ENCODE data around the gene EXOC4.

The EXOC4 gene

DNA sequence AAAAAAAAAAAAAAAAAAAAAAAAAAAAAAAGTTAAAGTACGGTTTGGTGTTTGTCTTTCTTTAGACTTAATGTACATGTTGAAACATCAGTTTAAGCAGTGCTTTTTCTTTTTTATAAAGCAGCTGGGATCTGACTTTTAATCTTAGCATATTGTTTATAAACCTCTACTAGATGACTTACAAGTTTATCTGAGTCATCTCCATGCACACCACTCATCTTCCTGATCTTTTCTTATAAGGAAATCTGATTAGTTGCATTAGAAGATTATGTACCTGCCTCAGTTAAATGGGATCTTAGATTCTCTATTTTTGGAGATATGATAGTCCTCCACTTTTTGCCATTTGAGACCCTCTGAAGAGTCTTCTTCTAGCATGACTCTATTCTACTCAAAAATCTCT is 482.3 kb downstream of the EXOC4 start:
- Histone ChIP-seq H3K27me3 (ENCODE audit: insufficient read depth, low read length) (no peaks in the 10 kb centered on the region), H3K4me3 (ENCODE audit: low read depth, low read length) (no peak overlapping the region), H3K27ac (ENCODE audit: low read depth, low read length) (no peak overlapping the region), H3K36me3 (ENCODE audit: insufficient read depth, low read length) (no peaks in the 10 kb centered on the region), H3K79me2 (ENCODE audit: control insufficient read depth, insufficient read depth, low read length, unreplicated experiment) (no peaks in the 10 kb centered on the region), H2AFZ (ENCODE audit: low read length, unreplicated experiment) (no peak overlapping the region), H3K4me1 (ENCODE audit: control insufficient read depth, insufficient read depth, low read length, unreplicated experiment) (no peaks in the 10 kb centered on the region)

DNA sequence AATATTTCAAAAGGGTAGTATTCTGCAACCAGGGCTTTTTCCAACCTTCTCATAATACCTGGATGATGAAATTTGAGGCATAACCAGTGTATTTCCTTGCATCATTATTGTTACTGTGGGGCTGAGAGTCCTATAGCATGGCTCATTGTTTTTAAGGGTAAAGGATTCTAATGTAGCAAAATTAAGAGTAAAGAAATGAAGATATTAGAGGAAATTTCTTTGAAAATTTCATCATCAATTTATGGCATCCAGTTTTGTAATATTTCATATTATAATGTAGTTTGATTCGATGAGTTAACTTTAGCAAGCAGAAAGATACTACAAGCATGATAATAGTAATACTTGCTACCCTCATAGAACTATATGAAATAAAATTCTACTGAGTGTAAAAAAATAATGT is 486.9 kb downstream of the EXOC4 start:
- H2AFZ ChIP-seq (ENCODE audit: low read length, unreplicated experiment): no peak overlapping the region
- H3K79me2 ChIP-seq (ENCODE audit: control insufficient read depth, insufficient read depth, low read length, unreplicated experiment): no peaks in the 10 kb centered on the region
- no peak overlapping the region for H3K27ac ChIP-seq (ENCODE audit: low read depth, low read length)
- no peak overlapping the region for H3K4me3 ChIP-seq (ENCODE audit: low read depth, low read length)
- H3K27me3 ChIP-seq (ENCODE audit: insufficient read depth, low read length): no peaks in the 10 kb centered on the region
- no peaks in the 10 kb centered on the region for H3K36me3 ChIP-seq (ENCODE audit: insufficient read depth, low read length)
- H3K4me1 ChIP-seq (ENCODE audit: control insufficient read depth, insufficient read depth, low read length, unreplicated experiment): no peaks in the 10 kb centered on the region

- Histone ChIP-seq H3K4me1 (ENCODE audit: control insufficient read depth, insufficient read depth, low read length, unreplicated experiment) (no peaks in the 10 kb centered on the region), H2AFZ (ENCODE audit: low read length, unreplicated experiment) (no peak overlapping the region), H3K79me2 (ENCODE audit: control insufficient read depth, insufficient read depth, low read length, unreplicated experiment) (no peaks in the 10 kb centered on the region)
These were observed 488.2 kb downstream of the EXOC4 start for GRCh38 chr7:133741078-133741477.

GRCh38 chr7:133741703-133742102 is 488.8 kb downstream of the EXOC4 start:
- Histone ChIP-seq H3K36me3 (ENCODE audit: insufficient read depth, low read length) (no peaks in the 10 kb centered on the region), H3K27me3 (ENCODE audit: insufficient read depth, low read length) (no peaks in the 10 kb centered on the region), H3K27ac (ENCODE audit: low read depth, low read length) (no peak overlapping the region), H3K4me1 (ENCODE audit: control insufficient read depth, insufficient read depth, low read length, unreplicated experiment) (no peaks in the 10 kb centered on the region), H2AFZ (ENCODE audit: low read length, unreplicated experiment) (no peak overlapping the region), H3K79me2 (ENCODE audit: control insufficient read depth, insufficient read depth, low read length, unreplicated experiment) (no peaks in the 10 kb centered on the region), H3K4me3 (ENCODE audit: low read depth, low read length) (no peak overlapping the region)

More at GRCh38 chr7:133741078-133741477, 488.2 kb downstream of the EXOC4 start:
- Histone ChIP-seq H3K27me3 (ENCODE audit: insufficient read depth, low read length) (no peaks in the 10 kb centered on the region), H3K36me3 (ENCODE audit: insufficient read depth, low read length) (no peaks in the 10 kb centered on the region), H3K4me3 (ENCODE audit: low read depth, low read length) (no peak overlapping the region), H3K27ac (ENCODE audit: low read depth, low read length) (no peak overlapping the region)

GRCh38 chr7:133742709-133743538 is 490.0 kb downstream of the EXOC4 start:
- no peaks in the 10 kb centered on the region for H3K36me3 ChIP-seq (ENCODE audit: insufficient read depth, low read length)
- H3K4me3 ChIP-seq (ENCODE audit: low read depth, low read length): no peak overlapping the region
- no peak overlapping the region for H3K27ac ChIP-seq (ENCODE audit: low read depth, low read length)
- H3K27me3 ChIP-seq (ENCODE audit: insufficient read depth, low read length): no peaks in the 10 kb centered on the region
- no peaks in the 10 kb centered on the region for H3K4me1 ChIP-seq (ENCODE audit: control insufficient read depth, insufficient read depth, low read length, unreplicated experiment)
- no peaks in the 10 kb centered on the region for H3K79me2 ChIP-seq (ENCODE audit: control insufficient read depth, insufficient read depth, low read length, unreplicated experiment)
- H2AFZ ChIP-seq (ENCODE audit: low read length, unreplicated experiment): no peak overlapping the region

GRCh38 chr7:133744451-133744850 is 491.6 kb downstream of the EXOC4 start:
- Histone ChIP-seq H3K27me3 (ENCODE audit: insufficient read depth, low read length) (no peaks in the 10 kb centered on the region), H3K4me1 (ENCODE audit: control insufficient read depth, insufficient read depth, low read length, unreplicated experiment) (no peaks in the 10 kb centered on the region), H3K79me2 (ENCODE audit: control insufficient read depth, insufficient read depth, low read length, unreplicated experiment) (no peaks in the 10 kb centered on the region), H2AFZ (ENCODE audit: low read length, unreplicated experiment) (no peak overlapping the region), H3K4me3 (ENCODE audit: low read depth, low read length) (no peak overlapping the region), H3K36me3 (ENCODE audit: insufficient read depth, low read length) (no peaks in the 10 kb centered on the region), H3K27ac (ENCODE audit: low read depth, low read length) (no peak overlapping the region)

DNA sequence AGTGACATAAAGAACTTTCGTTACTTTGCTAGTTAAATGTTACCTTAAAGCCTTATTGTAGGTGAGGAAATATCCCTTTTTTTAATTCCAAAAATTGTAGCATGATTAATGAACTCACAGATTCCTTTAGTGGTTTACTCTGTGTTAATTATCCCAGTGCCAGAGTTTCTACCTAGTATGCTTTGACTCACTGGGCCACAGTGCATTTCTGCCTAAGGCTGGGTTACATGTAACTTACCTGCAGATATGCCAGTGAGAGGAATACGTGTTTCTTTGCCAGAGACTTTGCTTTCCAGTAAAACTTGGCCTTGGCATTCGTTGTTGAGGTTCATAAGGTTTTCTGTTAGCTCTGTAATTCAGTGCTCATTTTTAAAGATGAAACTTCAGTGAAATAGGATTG is 493.4 kb downstream of the EXOC4 start:
- no peak overlapping the region for H2AFZ ChIP-seq (ENCODE audit: low read length, unreplicated experiment)
- no peaks in the 10 kb centered on the region for H3K36me3 ChIP-seq (ENCODE audit: insufficient read depth, low read length)
- no peaks in the 10 kb centered on the region for H3K79me2 ChIP-seq (ENCODE audit: control insufficient read depth, insufficient read depth, low read length, unreplicated experiment)
- no peaks in the 10 kb centered on the region for H3K4me1 ChIP-seq (ENCODE audit: control insufficient read depth, insufficient read depth, low read length, unreplicated experiment)
- H3K27me3 ChIP-seq (ENCODE audit: insufficient read depth, low read length): no peaks in the 10 kb centered on the region
- no peak overlapping the region for H3K27ac ChIP-seq (ENCODE audit: low read depth, low read length)
- no peak overlapping the region for H3K4me3 ChIP-seq (ENCODE audit: low read depth, low read length)

DNA sequence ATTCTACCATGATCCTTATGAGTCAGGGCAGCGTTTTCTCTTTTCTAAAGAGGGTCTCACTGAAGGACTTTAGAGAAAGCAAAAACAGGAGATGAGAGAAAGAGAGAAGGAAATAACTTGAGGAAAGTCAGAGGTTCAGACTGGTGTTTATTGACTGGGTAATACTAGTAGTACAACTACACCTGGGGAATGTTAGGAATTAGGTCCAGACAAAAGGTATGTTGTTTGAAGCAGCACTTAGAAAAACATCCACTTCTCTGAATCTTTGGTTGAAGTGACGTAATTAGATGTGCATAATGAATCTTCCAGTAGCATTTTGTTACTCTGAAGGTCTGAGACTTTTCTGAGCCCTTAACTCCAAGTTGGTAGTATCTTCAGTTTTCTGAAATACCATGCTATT is 494.0 kb downstream of the EXOC4 start:
- H3K27me3 ChIP-seq (ENCODE audit: insufficient read depth, low read length): no peaks in the 10 kb centered on the region
- no peak overlapping the region for H2AFZ ChIP-seq (ENCODE audit: low read length, unreplicated experiment)
- H3K79me2 ChIP-seq (ENCODE audit: control insufficient read depth, insufficient read depth, low read length, unreplicated experiment): no peaks in the 10 kb centered on the region
- H3K4me3 ChIP-seq (ENCODE audit: low read depth, low read length): no peak overlapping the region
- H3K4me1 ChIP-seq (ENCODE audit: control insufficient read depth, insufficient read depth, low read length, unreplicated experiment): no peaks in the 10 kb centered on the region
- no peaks in the 10 kb centered on the region for H3K36me3 ChIP-seq (ENCODE audit: insufficient read depth, low read length)
- H3K27ac ChIP-seq (ENCODE audit: low read depth, low read length): no peak overlapping the region

DNA sequence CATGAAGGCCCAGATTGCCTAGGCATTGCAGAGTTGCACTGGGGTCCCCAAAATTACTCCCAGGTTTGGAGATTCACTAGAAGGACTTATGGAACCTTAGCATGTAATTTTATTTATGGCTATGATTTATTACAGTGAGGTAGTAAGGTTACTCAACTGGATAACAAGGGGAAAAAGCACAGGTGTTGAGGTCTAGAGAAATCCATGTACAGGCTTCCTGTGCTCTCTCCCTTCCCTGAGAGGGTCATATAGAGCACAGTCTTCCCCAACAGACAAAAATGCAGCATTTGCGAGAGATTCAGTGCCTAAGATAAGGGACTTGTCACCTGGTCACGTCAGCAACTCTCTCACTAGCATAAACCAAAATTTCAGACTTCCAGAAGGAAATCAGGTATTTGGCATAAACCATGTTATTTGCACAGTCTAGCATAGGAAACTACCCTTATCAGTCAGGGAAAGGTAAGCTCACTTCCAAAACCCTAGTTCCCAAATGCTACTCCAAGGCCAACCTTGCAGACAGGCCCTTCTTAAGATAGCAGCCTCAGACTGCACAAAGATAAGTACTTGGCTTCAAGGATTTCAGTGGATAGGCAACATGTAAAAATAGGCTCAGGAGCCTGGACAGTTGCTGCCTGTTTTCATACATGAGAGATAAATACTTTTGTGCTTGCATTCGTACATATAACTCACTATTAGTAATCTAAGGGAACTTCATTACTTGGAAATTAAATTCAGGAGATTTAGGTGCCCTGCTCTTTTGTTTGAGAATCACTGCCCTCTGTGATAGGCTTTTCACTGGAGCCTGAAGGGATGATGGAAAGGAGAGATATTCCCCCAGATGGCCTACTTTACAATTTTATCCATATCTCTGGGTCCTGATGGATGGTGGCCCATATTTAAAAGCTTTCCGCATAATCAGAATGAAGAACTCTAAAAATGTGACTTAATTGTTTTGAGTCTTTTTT is 495.8 kb downstream of the EXOC4 start:
- H3K27me3 ChIP-seq (ENCODE audit: insufficient read depth, low read length): no peaks in the 10 kb centered on the region
- no peak overlapping the region for H3K4me3 ChIP-seq (ENCODE audit: low read depth, low read length)
- no peaks in the 10 kb centered on the region for H3K36me3 ChIP-seq (ENCODE audit: insufficient read depth, low read length)
- H2AFZ ChIP-seq (ENCODE audit: low read length, unreplicated experiment): no peak overlapping the region
- H3K79me2 ChIP-seq (ENCODE audit: control insufficient read depth, insufficient read depth, low read length, unreplicated experiment): no peaks in the 10 kb centered on the region
- H3K4me1 ChIP-seq (ENCODE audit: control insufficient read depth, insufficient read depth, low read length, unreplicated experiment): no peaks in the 10 kb centered on the region
- H3K27ac ChIP-seq (ENCODE audit: low read depth, low read length): no peak overlapping the region

GRCh38 chr7:133750287-133750686 is 497.4 kb downstream of the EXOC4 start:
- Histone ChIP-seq H3K27me3 (ENCODE audit: insufficient read depth, low read length) (no peaks in the 10 kb centered on the region), H3K4me3 (ENCODE audit: low read depth, low read length) (no peak overlapping the region), H2AFZ (ENCODE audit: low read length, unreplicated experiment) (no peak overlapping the region), H3K79me2 (ENCODE audit: control insufficient read depth, insufficient read depth, low read length, unreplicated experiment) (no peaks in the 10 kb centered on the region), H3K27ac (ENCODE audit: low read depth, low read length) (no peak overlapping the region), H3K4me1 (ENCODE audit: control insufficient read depth, insufficient read depth, low read length, unreplicated experiment) (no peaks in the 10 kb centered on the region), H3K36me3 (ENCODE audit: insufficient read depth, low read length) (no peaks in the 10 kb centered on the region)

Data from ACC112 (cell line).